ENCODE measurements around the gene ABLIM1.

The ABLIM1 gene

DNA sequence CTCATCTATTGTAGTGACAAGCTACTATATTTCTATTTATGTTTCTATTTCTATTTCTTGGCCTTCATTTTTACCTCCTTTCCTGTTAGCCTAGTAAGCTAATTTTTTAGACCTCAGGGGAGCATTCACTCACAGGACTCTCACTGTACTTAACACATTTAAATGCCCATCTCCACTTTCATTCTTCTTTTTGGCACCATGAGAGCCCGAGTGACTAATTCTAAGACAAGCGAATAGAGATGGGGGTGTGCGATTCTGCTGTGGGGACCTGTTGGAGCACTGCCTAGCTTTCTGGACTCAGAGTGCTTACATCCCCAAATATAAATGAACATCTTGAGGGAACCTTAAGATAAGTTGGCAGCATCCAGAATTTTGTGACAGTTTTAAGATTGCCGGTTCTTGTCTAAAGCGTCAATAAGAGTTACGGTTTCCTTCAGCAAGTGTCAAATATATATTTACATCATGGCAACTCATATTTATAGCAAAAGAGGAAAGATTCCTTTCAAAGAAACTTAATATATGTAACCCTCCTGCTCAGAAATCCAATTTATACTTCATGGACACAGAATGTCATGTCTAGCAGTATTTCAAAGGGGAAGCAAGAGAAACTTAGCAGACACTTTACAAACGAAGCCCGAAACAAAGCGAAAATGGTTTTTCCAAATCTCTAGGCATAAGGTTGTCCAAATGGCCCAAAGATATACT, 199.7 kb downstream of the ABLIM1 start:
- no peak for DNase-seq (ENCODE audit: low read depth in 2 of 2)

DNA sequence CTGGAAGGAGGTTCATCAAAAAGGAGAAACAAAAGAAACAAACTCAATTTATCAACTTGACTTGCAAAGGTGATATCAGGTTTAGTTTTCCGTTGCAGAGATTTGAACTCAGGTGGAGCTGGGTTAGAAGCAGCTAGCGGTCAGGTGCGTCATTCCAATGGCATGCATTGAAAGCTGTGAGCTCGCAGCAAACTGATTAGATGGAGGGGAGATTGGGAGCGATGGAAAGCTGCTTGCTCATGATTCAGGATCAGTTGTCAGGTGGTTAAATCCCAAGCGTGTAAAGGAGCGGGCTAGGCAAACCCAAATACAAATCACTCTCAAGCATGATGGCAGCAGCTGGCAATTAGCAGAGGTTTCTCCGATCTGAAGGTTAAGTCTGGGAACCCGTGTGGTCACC, 204.5 kb downstream of the ABLIM1 start:
- DNase-seq (ENCODE audit: low read depth in 2 of 2) = no peak

DNA sequence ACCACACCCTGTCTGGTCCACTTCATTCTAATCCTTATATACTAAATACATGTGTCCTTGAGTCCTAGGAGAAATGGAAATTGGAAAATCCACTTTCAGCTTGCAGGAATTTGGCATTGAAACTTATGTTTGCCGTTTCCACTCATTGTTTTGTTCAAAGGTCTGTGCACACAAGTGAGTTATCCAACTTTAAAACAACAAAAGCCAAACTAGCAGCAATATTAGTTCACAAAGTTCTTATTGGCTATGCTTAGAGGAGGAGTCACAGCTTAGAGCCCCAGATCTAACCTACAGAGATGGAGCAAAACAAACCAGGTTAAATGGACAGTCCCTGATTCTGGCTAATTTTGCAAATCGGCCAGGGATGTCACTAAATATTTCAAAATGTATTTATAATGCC, 209.2 kb downstream of the ABLIM1 start:
- no peak for DNase-seq (ENCODE audit: low read depth in 2 of 2)

DNA sequence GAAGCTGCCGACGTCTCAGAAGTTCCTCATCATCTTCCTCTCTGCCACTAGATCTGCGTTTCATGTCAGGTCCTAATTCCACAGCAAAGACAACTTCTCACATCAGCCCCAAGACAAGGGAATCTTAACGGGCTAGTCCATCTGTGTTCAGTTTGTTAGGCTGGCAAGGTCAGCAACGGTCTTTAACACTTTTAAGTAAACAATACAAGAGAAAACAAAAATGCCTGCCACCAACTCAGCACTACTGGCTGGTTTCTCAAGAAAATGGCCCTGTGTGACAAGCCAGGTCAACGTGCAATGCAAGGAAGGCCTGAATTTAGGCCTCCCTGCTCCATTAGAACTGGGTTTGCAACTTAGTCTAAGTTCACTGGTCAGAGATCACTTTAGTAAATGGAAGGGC, 212.7 kb downstream of the ABLIM1 start:
- DNase-seq (ENCODE audit: low read depth in 2 of 2) = no peak

DNA sequence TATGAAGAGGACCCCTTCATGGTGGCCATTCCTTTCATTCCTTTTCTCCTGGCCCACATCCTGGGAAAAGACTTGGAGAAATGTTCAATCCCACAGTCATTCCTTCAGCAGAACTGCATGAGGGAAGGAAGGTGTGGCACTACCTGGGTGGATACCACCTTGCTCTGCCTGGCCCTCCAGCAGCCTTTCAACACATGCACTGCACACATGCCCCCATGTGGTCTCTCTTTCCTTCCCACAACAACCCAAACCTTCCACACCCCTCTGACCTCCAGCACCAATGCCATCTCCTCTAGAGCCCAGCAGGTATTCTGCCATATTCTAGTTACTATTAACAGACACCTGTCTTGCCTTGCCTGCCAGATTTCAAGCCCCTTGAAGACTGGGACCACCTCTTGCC, 213.3 kb downstream of the ABLIM1 start:
- no peak for DNase-seq (ENCODE audit: low read depth in 2 of 2)

DNA sequence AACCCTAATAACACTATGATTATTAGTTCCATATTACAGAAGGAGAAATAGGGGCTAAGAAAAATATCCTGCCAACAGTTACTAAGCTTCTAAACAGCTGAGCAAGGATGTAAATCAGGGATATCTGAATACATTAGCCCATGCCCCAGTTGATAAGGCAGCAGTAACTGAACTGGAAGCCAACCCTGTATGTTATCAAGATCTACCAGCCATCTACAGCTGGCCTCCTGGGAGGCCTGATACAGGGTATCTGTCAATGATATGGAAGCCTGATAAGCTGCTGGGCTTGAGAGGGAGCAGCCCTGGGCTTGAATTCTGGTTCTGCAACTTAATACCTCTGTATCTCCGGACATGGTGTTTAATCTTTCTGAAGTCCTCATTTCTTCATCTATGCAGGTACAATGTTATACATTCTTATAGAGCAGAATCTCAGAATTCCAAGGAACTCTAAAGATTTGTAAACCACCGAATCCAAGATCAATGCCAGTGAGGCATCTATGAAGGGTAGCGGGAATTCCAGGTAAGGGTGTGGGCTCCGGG, 215.9 kb downstream of the ABLIM1 start:
- no peak for DNase-seq (ENCODE audit: low read depth in 2 of 2)

DNA sequence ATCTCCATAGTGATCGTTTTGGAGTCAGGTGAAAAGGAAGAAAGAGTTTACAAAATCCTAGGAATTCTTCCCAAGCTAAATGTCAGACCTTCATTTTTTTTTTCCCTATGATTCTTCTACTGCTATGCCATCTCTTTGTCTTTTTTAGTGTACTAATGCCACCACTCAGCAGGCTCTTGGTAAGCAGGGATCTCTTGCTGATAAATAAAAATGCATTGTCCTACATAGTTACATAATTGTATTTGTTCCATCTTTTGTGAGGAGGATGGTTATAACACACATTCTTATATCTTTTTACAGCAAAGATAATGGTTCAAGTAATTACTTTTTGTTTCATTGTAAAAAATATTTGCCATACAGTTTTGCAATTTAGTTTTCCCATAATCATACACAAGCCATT, 217.0 kb downstream of the ABLIM1 start:
- no peak for DNase-seq (ENCODE audit: low read depth in 2 of 2)

DNA sequence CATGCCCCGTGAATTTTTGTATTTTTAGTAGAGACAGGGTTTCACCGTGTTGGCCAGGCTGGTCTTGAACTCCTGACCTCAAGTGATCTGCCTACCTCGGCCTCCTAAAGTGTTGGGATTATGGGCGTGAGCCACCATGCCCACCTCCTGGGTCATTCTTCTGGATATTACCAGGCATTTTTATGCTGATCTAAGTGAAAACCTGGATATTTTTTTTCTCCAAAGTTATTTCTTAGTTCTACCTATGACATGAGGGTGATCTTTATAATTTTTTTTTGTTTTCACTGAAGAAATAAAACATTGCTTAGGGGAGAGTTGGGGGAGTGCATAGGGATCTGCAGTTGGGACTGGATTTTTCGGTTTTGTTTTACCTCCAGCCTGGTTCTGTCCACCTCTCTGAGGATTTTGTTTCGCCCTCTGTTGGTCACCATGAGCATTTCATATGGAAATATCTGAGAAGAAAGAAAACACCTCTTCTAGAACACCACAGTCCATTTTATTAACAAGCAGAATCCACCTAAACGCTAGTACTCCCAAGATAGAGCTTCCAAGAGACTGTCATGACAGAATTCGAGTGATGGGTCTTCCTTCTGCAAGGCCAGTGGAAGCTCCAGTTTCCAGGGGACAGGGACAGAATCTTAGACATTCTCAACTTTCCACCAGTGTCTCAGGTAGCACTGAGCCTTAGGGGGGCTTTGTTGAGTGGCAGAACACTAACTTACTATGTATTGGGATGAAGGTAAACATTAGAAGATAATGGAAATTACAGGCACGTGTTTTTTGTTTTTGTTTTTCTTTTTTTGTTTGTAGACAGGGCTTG, 220.4 kb downstream of the ABLIM1 start:
- no peak for DNase-seq (ENCODE audit: low read depth in 2 of 2)

DNA sequence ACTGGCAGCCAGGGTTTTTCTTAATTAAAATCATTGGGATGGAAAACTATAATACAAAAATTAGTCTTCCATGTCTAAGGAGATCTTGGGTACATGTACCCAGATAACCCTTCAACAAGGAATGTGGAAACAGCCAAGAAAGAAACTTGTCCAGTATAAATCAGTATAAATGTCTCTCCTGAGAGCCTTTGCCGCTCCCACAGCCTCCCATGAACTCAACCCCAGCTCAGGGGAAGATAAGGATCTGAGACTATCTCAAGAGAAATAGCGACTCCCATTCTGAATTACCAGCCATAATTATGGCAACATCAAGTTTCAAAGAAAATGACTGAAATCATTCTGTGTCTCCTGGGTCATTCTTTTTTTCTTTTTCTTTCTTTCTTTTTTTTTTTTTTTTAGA, 221.1 kb downstream of the ABLIM1 start:
- DNase-seq (ENCODE audit: low read depth in 2 of 2) = no peak

DNA sequence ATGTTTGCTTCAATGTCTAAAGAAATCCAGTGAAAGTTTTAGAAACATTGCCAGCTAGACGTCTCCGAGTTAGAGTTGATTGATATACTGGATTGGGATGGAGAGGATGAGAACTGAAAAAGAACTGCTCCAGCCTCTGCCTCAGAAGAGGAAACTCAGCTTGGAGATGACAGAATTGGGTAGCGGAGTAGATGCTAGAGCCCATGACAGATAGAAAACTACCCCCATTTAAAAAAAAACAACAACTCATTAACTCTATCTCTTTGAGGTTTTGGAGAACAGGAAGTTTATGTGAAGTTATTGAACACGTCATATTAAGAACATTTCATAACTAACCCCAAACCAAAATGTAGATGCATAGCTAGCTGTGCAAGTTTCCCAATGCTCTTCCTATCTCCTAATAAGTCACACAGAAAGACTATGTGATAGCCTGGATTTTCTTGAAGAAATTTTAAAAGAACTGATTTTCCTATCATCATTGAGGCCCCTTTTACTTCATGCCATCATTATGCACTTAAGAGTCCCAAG, 225.4 kb downstream of the ABLIM1 start:
- no peak for DNase-seq (ENCODE audit: low read depth in 2 of 2)

DNA sequence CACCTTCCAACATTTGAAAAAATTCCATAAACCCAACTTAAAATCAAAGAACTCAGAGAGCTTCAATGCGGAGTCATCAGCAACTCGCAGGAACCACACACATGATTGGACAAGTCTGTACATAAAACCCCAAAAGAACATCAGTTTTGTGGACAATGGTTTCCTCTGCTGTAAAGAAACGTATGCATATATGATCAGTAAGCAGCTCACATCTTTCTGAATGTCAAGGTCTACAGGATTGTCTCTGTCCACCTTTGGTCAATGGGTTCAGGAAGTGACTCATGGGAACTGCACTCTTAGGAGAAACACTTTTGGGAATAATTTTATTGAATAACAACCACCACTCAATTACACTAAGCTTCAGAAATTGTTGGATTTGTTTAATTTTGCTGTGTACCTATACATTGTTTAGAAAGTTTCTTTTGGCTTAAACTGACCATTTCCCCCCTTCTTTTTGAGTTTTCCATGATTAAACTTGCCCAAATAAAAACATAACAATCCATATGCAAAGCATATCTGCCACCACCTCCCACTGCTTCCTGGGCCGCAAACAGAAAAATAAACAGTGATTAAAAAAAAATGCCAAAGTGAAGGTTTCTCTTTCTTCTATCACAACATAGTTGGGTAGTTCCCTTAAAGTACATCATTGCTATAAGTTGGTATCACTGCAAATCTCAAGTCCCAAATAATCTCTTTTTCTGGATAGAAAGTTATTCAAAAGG, 226.5 kb downstream of the ABLIM1 start:
- DNase-seq (ENCODE audit: low read depth in 2 of 2) = no peak

DNA sequence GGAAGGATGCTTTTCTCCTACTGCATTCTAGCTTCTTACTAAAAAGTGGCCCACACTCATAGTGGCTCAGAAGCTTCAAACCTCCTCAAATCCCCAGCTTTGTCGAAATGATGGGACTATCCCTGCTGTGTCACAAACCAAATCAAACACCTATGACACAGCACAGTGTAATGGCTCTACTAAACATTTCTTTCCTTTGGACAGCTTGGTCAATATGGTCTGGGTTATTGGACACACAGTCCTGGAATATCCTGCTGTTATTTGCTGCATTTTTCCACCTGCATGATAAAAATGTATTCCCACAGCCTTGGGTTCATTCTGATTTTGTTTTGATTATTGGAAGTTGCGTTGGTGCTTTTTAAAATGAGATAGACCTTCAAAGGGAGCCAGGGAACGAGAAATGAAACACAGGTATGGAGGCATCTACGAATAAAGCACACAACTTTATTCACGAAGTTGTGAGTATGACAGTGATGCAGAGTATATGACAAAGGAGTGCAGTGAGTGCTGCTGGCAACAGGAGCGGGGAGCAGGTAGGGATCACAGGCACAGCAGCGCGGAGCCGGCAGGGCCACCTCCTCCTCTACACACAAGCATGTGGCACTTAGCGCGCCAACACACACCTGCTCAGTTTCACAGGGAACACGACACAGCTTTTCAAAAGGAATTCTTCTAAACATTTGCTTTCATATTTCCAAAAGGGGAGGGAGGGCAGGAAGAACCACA, 227.2 kb downstream of the ABLIM1 start:
- no peak for DNase-seq (ENCODE audit: low read depth in 2 of 2)

DNA sequence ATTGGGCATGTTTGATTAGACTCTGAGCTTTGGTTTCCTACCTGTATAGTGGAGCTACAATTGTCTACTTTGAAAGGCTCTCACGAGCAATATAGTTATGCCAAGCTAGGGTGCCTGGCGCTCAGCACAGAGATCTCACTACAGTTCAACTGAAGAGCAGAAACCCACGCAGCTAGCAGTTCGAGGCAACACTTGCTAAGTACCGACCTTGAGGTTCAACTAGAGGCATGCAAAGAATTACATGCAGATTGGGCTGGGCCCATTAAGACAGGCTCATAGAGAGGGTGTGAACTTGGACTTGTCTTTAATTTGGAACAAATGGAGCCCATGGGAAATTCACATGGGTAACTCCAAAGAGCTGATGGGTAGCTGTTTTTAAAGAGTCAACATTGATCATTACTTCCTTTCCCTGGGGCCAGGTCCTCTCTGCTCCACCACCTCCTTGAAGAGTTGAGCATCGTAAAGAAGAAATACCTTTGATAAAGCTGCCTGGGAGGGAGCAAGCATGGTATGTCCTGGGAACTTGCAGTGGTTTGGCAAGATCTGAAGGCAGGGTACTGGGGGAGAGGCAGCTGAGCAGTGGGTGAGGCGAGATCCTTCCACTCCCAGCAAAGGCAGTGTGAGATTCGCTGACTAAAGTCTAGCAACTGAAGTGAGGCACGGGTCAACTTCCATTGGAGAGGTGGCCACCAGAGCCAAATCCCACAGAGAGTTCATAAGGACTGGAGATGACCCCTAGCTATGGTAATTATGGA, 228.3 kb downstream of the ABLIM1 start:
- DNase-seq (ENCODE audit: low read depth in 2 of 2) = no peak

DNA sequence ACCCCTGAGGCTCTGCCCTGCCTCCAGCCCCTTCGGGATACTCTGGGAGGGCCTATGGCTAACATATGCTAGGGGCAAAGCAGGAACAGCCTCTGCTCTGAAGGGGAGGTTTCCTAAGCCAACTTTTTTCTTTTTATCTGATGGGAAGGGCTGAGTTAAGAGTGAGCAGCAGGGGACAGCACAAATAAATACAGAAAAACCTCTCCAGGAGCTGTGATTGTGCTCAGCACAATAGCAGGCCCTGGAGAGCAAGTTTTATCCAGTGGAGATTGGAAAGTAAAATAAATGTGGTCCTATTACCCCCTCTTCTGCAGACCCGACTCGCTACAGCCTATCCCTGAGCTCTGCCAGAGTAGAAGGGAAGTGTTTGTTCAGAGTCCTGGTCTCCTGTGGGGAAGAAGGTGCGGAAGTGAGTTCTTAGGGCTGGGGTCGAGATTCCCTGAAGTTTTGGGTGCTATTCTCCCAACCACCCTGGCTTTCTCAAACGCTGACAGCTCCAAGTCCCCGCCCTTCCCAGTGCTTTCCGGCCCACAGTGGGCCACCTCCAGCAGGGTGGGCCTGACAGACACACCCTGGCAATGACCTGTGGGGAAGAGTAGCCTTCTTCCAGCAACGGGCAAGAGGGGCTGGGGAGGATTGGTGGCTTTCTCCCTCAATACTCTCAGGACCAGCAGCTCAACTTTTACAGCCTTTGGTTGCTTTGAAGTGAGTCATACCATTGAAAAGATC, 230.8 kb downstream of the ABLIM1 start:
- no peak for DNase-seq (ENCODE audit: low read depth in 2 of 2)

DNA sequence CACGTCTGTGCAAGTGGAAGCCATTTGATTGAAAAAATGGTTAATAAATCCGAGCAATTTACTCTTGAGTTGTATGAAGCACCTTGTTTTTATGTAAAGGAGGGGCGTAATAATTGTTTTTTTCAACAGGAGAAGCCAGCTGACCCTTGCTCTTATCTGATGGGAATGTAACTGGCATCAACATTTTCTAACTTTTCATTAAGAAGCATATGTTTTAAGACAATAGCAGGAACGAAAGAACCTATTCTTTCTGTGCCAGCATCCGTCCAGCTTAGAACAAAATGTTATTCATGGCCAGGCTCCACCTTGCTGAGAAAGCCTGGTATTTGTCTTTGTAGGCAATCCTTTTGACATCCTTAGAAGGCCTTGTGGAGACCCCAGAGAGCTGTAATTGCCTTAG, 231.6 kb downstream of the ABLIM1 start:
- no peak for DNase-seq (ENCODE audit: low read depth in 2 of 2)

DNA sequence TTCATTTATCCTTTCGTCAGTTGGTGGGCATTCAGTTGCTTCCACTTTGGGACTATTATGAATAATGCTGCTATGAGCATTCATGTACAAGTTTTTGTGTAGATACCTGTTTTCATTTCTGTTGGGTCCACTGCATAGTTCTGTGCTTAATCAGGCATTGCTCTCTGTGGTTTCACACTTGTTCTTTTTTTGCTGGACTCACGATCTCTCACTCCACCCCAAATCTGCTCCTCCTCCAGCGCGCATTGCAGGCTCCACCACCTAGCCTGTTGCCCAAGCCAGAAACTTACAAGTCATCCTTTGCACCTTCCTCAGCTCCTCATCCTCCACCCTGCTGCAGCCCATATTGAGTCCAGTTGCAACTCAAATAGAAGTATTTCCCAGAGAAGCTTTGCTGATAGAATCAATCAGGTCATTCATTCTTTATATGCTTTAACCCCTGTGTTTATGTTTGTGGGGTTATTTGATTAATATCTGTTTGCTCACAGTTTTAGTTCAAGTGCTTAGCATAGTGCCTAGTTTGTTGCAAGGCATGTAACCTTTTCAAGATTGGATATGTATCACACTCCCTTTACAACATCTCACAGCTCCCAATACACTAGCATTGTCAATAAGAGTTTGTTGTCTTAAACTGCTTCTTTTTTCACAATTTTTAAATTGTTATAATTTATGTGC, 237.1 kb downstream of the ABLIM1 start:
- no peak for DNase-seq (ENCODE audit: low read depth in 2 of 2)

DNA sequence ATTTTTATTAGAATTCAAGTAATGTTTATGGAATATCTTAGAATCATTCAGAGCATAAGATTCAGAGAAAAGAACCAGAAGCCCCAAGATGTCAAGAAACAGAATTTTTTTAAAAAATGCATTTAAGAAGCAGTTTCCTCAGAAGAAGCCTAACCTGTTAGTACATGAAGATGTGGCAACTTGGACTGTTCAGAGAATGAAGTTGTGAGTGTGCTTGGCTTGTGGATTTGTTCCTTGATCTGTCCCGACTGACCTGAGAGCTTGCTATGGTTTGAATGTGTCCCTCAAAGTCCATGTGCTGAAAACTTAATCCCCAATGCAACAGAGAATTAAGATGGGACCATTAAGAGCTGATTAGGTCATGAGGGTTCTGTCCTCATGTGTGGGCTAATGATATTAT, 240.0 kb downstream of the ABLIM1 start:
- DNase-seq (ENCODE audit: low read depth in 2 of 2) = no peak

DNA sequence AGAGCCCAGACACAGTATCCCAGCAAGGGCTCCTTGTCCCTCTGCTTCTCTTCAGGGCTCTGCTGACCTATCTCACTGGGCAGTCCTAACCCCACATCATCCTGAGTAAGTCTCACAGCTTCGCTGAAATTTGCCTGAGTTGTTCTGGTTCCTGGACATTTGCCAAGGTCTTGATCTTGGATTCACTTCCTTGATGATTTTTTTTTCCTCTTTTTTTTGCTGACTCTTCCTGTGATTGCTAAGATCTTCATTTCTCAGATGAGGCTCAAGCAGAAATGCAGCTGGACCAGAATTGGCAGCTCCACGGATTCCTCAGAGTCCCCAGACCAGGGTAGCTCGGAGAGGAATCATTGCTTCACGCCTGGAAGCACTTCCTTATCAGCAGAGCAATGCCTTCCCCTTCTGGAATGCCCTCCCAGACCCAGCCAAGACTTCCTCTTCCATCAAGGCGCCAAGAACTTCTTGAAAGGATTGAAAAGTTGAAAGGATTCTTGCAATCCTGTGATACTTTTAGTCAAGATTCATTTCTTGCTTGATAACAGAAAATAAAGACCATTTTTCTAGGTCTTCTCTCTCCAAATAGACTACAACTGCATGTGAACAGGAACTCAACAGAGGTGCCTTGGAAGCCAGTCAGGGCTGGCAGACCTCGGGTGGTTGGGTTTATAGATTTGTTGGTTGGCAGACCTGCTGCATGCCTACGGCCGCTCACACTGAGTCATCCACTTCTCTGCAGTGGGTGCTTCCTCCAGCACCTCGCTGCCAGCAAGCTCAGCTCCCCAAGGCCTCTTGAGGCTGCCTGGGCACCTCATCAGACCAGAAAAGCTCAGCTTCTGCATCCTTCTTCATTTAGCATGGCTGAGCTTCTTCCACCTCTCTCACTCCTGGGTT, 244.9 kb downstream of the ABLIM1 start:
- no peak for DNase-seq (ENCODE audit: low read depth in 2 of 2)
